Stimulated activated naive B cell treated with anti-CD40 and anti-IgM and Interleukin-4, amounts not matched to agents 10 μg/mL and 1 μg/mL and 100 μg/mL, for 72 hours (primary cell): Measurements from ENCODE around the gene B3GNT5.
A peak's percentile ranks its signal among the peaks of the same experiment; 100 is the strongest.

Experiments used
- ATAC-seq, 2 donors: fragments of 150-1000 bp; cut with Tn5 transposase; replicated peaks; 2 replicates each; pipeline ENCODE4 v1.10.0; 2021; ENCODE audit warnings: moderate library complexity in 1 of 2
- DNase-seq: peaks from one replicate; pipeline ENCODE4 v3.0.0; 2021
- H3K27ac Mint-ChIP-seq: one replicate; pipeline ENCODE4 v1.8.0; 2022; ENCODE audit warnings: mild to moderate bottlenecking, mixed read lengths
- H3K27me3 Mint-ChIP-seq, 2 donors: one replicate each; pipeline ENCODE4 v1.8.0; 2022; ENCODE audit warnings: mixed read lengths in 2 of 2
- H3K36me3 Mint-ChIP-seq, 2 donors: one replicate each; pipeline ENCODE4 v1.8.0; 2022; ENCODE audit warnings: mixed read lengths in 2 of 2, mild to moderate bottlenecking in 1 of 2
- H3K4me1 Mint-ChIP-seq, 2 donors: one replicate each; pipeline ENCODE4 v1.8.0; 2022; ENCODE audit warnings: mixed read lengths in 2 of 2, mild to moderate bottlenecking in 1 of 2
- H3K4me3 Mint-ChIP-seq, 2 donors: one replicate each; pipeline ENCODE4 v1.8.0; 2022; ENCODE audit warnings: mild to moderate bottlenecking in 2 of 2, mixed read lengths in 2 of 2, moderate library complexity in 1 of 2
- H3K9me3 Mint-ChIP-seq, 2 donors: one replicate each; pipeline ENCODE4 v1.8.0; 2022; ENCODE audit warnings: mixed read lengths in 2 of 2, mild to moderate bottlenecking in 1 of 2

Gene B3GNT5

GRCh38 chr3:183247011-183247589 lies 6.0 kb upstream of the B3GNT5 start:
- DNase-seq (no peak), ATAC-seq (no peak)
- Mint-ChIP-seq H3K27me3 (peaks cover 19 to 21% of the 10 kb centered on the region in 2 donors), H3K27ac (no peak overlapping the region), H3K4me1 (peaks cover 8 to 17% of the 10 kb centered on the region in 2 donors), H3K36me3 (peaks cover 4 to 10% of the 10 kb centered on the region in 2 donors), H3K4me3 (no peak overlapping the region), H3K9me3 (peaks cover 3 to 9% of the 10 kb centered on the region in 2 donors)

GRCh38 chr3:183249006-183249718 lies 3.9 kb upstream of the B3GNT5 start:
- Mint-ChIP-seq H3K27me3 (peaks cover 21 to 23% of the 10 kb centered on the region in 2 donors), H3K36me3 (peaks cover 0 to 4% of the 10 kb centered on the region in 2 donors)

GRCh38 chr3:183252118-183252782 lies 803 bp upstream of the B3GNT5 start:
- H3K27me3 Mint-ChIP-seq, result peaks cover 30 to 31% of the 10 kb centered on the region in 2 donors
- H3K4me3 Mint-ChIP-seq, result peak overlapping the region; percentile 67 to 75
- no peaks in the 10 kb centered on the region for H3K9me3 Mint-ChIP-seq
- peaks cover 7 to 18% of the 10 kb centered on the region in 2 donors for H3K36me3 Mint-ChIP-seq
- H3K4me1 Mint-ChIP-seq, result peaks cover 8 to 24% of the 10 kb centered on the region in 2 donors
- no peak overlapping the region for H3K27ac Mint-ChIP-seq
- DNase-seq, result no peak
- no peak for ATAC-seq

More at GRCh38 chr3:183249006-183249718, 3.9 kb upstream of the B3GNT5 start:
- Mint-ChIP-seq H3K4me1 (peaks cover 10 to 17% of the 10 kb centered on the region in 2 donors), H3K4me3 (no peak overlapping the region), H3K27ac (no peak overlapping the region), H3K9me3 (no peaks in the 10 kb centered on the region)
- ATAC-seq, result no peak
- no peak for DNase-seq

- ATAC-seq (peak; percentile 62 to 69), DNase-seq (no peak)
- Mint-ChIP-seq H3K4me1 (peaks cover 11 to 36% of the 10 kb centered on the region in 2 donors), H3K36me3 (peaks cover 12 to 28% of the 10 kb centered on the region in 2 donors), H3K4me3 (peak overlapping the region; percentile 81 to 89), H3K27ac (peak overlapping the region; percentile 62), H3K27me3 (peaks cover 34 to 38% of the 10 kb centered on the region in 2 donors), H3K9me3 (no peaks in the 10 kb centered on the region)
These were observed 754 bp downstream of the B3GNT5 start for GRCh38 chr3:183253528-183254486.

- Mint-ChIP-seq H3K9me3 (no peaks in the 10 kb centered on the region), H3K27me3 (peaks cover 27 to 29% of the 10 kb centered on the region in 2 donors), H3K27ac (peak overlapping the region; percentile 73), H3K36me3 (peaks cover 16 to 31% of the 10 kb centered on the region in 2 donors), H3K4me3 (peak overlapping the region; percentile 75 to 85), H3K4me1 (peaks cover 14 to 37% of the 10 kb centered on the region in 2 donors)
- ATAC-seq (peak; percentile 24 to 32), DNase-seq (peak; percentile 13)
These were observed 1.7 kb downstream of the B3GNT5 start for GRCh38 chr3:183254487-183255347.

GRCh38 chr3:183255348-183255730 lies 2.3 kb downstream of the B3GNT5 start:
- Mint-ChIP-seq H3K4me3 (peak overlapping the region; percentile 75 to 85), H3K36me3 (peaks cover 16 to 31% of the 10 kb centered on the region in 2 donors), H3K9me3 (no peaks in the 10 kb centered on the region), H3K4me1 (peaks cover 16 to 43% of the 10 kb centered on the region in 2 donors), H3K27ac (no peak overlapping the region), H3K27me3 (peaks cover 23 to 24% of the 10 kb centered on the region in 2 donors)
- no peak for DNase-seq
- ATAC-seq, result no peak

GRCh38 chr3:183259087-183259486 lies 6.0 kb downstream of the B3GNT5 start:
- H3K27me3 Mint-ChIP-seq, result peaks cover 17 to 18% of the 10 kb centered on the region in 2 donors
- H3K9me3 Mint-ChIP-seq, result no peaks in the 10 kb centered on the region
- H3K4me1 Mint-ChIP-seq, result peaks cover 21 to 52% of the 10 kb centered on the region in 2 donors
- DNase-seq (no peak), ATAC-seq (no peak)
- H3K36me3 Mint-ChIP-seq, result peaks cover 16 to 33% of the 10 kb centered on the region in 2 donors
- no peak overlapping the region for H3K4me3 Mint-ChIP-seq
- H3K27ac Mint-ChIP-seq, result no peak overlapping the region

- H3K4me3 Mint-ChIP-seq, result peak overlapping the region in 1 of 2 donors; percentile 20
- H3K36me3 Mint-ChIP-seq, result peaks cover 16 to 33% of the 10 kb centered on the region in 2 donors
- peaks cover 21 to 52% of the 10 kb centered on the region in 2 donors for H3K4me1 Mint-ChIP-seq
- peaks cover 17 to 18% of the 10 kb centered on the region in 2 donors for H3K27me3 Mint-ChIP-seq
- no peak for DNase-seq
- H3K27ac Mint-ChIP-seq, result no peak overlapping the region
- ATAC-seq, result peak; percentile 50 to 51
- H3K9me3 Mint-ChIP-seq, result no peaks in the 10 kb centered on the region
These were observed 6.6 kb downstream of the B3GNT5 start for GRCh38 chr3:183259621-183260020.

GRCh38 chr3:183260167-183260904 lies 7.3 kb downstream of the B3GNT5 start:
- DNase-seq, result no peak
- Mint-ChIP-seq H3K36me3 (peaks cover 13 to 30% of the 10 kb centered on the region in 2 donors), H3K9me3 (no peaks in the 10 kb centered on the region), H3K4me1 (peaks cover 17 to 45% of the 10 kb centered on the region in 2 donors), H3K27ac (peak overlapping the region; percentile 38), H3K4me3 (peak overlapping the region in 1 of 2 donors; percentile 20), H3K27me3 (peaks cover 10% of the 10 kb centered on the region in 2 donors)
- peak; percentile 82 to 88 for ATAC-seq

- DNase-seq (no peak), ATAC-seq (no peak)
- Mint-ChIP-seq H3K4me1 (peaks cover 17 to 40% of the 10 kb centered on the region in 2 donors), H3K27me3 (peaks cover 5 to 8% of the 10 kb centered on the region in 2 donors), H3K36me3 (peaks cover 13 to 27% of the 10 kb centered on the region in 2 donors), H3K4me3 (no peak overlapping the region), H3K27ac (no peak overlapping the region), H3K9me3 (no peaks in the 10 kb centered on the region)
These were observed 8.2 kb downstream of the B3GNT5 start for GRCh38 chr3:183261151-183261724.

GRCh38 chr3:183262875-183263378 lies 9.9 kb downstream of the B3GNT5 start:
- peaks cover 14 to 17% of the 10 kb centered on the region in 2 donors for H3K36me3 Mint-ChIP-seq
- no peaks in the 10 kb centered on the region for H3K9me3 Mint-ChIP-seq
- peaks cover 5 to 7% of the 10 kb centered on the region in 2 donors for H3K27me3 Mint-ChIP-seq
- H3K4me3 Mint-ChIP-seq, result no peak overlapping the region
- H3K27ac Mint-ChIP-seq, result no peak overlapping the region
- peaks cover 20 to 32% of the 10 kb centered on the region in 2 donors for H3K4me1 Mint-ChIP-seq
- ATAC-seq, result no peak
- DNase-seq, result no peak

- H3K9me3 Mint-ChIP-seq, result no peaks in the 10 kb centered on the region
- H3K4me3 Mint-ChIP-seq, result no peak overlapping the region
- ATAC-seq (no peak), DNase-seq (no peak)
- peaks cover 14 to 17% of the 10 kb centered on the region in 2 donors for H3K36me3 Mint-ChIP-seq
- peaks cover 0 to 4% of the 10 kb centered on the region in 2 donors for H3K27me3 Mint-ChIP-seq
- H3K27ac Mint-ChIP-seq, result no peak overlapping the region
- H3K4me1 Mint-ChIP-seq, result peaks cover 21 to 33% of the 10 kb centered on the region in 2 donors
These were observed 11.2 kb downstream of the B3GNT5 start for GRCh38 chr3:183264268-183264667.
